ENCODE results near the gene TBC1D22A.

DNA sequence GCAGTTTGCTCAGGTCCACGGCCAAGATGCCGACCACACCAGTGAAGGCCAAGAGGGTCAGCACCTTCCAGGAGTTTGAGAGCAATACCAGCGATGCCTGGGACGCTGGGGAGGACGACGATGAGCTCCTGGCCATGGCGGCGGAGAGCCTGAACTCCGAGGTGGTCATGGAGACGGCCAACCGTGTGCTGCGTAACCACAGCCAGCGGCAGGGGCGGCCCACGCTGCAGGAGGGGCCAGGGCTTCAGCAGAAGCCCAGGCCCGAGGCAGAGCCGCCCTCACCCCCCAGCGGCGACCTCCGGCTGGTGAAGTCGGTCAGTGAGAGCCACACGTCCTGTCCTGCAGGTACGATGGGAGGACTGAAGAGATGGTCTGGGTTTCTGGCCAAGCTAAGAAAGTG lies 31.0 kb downstream of the TBC1D22A start:
- TF ChIP-seq, protein P1, sequence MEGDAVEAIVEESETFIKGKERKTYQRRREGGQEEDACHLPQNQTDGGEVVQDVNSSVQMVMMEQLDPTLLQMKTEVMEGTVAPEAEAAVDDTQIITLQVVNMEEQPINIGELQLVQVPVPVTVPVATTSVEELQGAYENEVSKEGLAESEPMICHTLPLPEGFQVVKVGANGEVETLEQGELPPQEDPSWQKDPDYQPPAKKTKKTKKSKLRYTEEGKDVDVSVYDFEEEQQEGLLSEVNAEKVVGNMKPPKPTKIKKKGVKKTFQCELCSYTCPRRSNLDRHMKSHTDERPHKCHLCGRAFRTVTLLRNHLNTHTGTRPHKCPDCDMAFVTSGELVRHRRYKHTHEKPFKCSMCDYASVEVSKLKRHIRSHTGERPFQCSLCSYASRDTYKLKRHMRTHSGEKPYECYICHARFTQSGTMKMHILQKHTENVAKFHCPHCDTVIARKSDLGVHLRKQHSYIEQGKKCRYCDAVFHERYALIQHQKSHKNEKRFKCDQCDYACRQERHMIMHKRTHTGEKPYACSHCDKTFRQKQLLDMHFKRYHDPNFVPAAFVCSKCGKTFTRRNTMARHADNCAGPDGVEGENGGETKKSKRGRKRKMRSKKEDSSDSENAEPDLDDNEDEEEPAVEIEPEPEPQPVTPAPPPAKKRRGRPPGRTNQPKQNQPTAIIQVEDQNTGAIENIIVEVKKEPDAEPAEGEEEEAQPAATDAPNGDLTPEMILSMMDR (IDR thresholded peaks at IDR 0.05): no peak
- TF ChIP-seq POLR2A (IDR thresholded peaks at IDR 0.05): no peak

Data from upper lobe of left lung (tissue), 4 donors.